HG03135 (cell line): Measurements from ENCODE around the gene ADCY1.
"Not testable (repeated sequence)": the region's sequence is repeated elsewhere in the genome, so short reads cannot be mapped to it uniquely, and the experiment has no call there.

Source experiments
- ATAC-seq: cut with Tn5 transposase; IDR thresholded peaks from one replicate; pipeline ENCODE4 v1.9.1; 2021; ENCODE audit warnings: mild to moderate bottlenecking, moderate library complexity; ENCODE audit not compliant: unreplicated experiment

ADCY1 gene

GRCh38 chr7:45725231-45725630 lies 151.1 kb downstream of the ADCY1 start:
- ATAC-seq, result not testable (repeated sequence)

- ATAC-seq, result no peak
These were observed 152.7 kb downstream of the ADCY1 start for GRCh38 chr7:45726883-45727282.

- not testable (repeated sequence) for ATAC-seq
These were observed 157.7 kb downstream of the ADCY1 start for GRCh38 chr7:45731692-45732443.

- ATAC-seq, result not testable (repeated sequence)
These were observed 164.8 kb downstream of the ADCY1 start for GRCh38 chr7:45738920-45739319.

- ATAC-seq, result not testable (repeated sequence)
These were observed 166.4 kb downstream of the ADCY1 start for GRCh38 chr7:45740573-45740972.

- ATAC-seq, result not testable (repeated sequence)
These were observed 174.8 kb downstream of the ADCY1 start for GRCh38 chr7:45748976-45749375.

- not testable (repeated sequence) for ATAC-seq
These were observed 177.2 kb downstream of the ADCY1 start for GRCh38 chr7:45751352-45751751.

- ATAC-seq, result not testable (repeated sequence)
These were observed 182.2 kb downstream of the ADCY1 start for GRCh38 chr7:45756333-45756732.

GRCh38 chr7:45756757-45757156 lies 182.6 kb downstream of the ADCY1 start:
- ATAC-seq, result not testable (repeated sequence)

GRCh38 chr7:45759464-45759863 lies 185.3 kb downstream of the ADCY1 start:
- not testable (repeated sequence) for ATAC-seq

- not testable (repeated sequence) for ATAC-seq
These were observed 187.5 kb downstream of the ADCY1 start for GRCh38 chr7:45761545-45762205.

GRCh38 chr7:45762225-45762994 lies 188.2 kb downstream of the ADCY1 start:
- not testable (repeated sequence) for ATAC-seq

- peak; percentile 100 for ATAC-seq
These were observed 194.6 kb downstream of the ADCY1 start for GRCh38 chr7:45768516-45769394.

- ATAC-seq, result not testable (repeated sequence)
These were observed 195.5 kb downstream of the ADCY1 start for GRCh38 chr7:45769626-45770025.
